Stomach (tissue), 4 donors: Measurements from ENCODE around the gene TCP11X2.
"Not testable (repeated sequence)": the region's sequence is repeated elsewhere in the genome, so short reads cannot be mapped to it uniquely, and the experiment has no call there.

Experiments
- CTCF ChIP-seq, 7 experiments: fragments of 450-650 bp in 4 of 7; fragments of 200-600 bp in 3 of 7; sonication (generic) in 3 of 7; IDR thresholded peaks; one replicate each; pipeline ENCODE4 v1.5.1; 2016 to 2019; ENCODE audit warnings: antibody characterized with exemption in 7 of 7, control low read depth in 2 of 7, mild to moderate bottlenecking in 1 of 7
- POLR2A ChIP-seq, 4 donors: fragments of 450-650 bp; IDR thresholded peaks; one replicate each; pipeline ENCODE4 v1.6.1; 2016; ENCODE audit warnings: antibody characterized with exemption in 4 of 4, control low read depth in 2 of 4, mild to moderate bottlenecking in 1 of 4, moderate library complexity in 1 of 4
- POLR2AphosphoS5 ChIP-seq, 3 donors: sonication (generic); formaldehyde crosslinking; IDR thresholded peaks; one replicate each; pipeline ENCODE4 v1.6.1; 2016; ENCODE audit warnings: antibody characterized with exemption in 3 of 3

- TF ChIP-seq CTCF, POLR2AphosphoS5, POLR2A (IDR thresholded peaks at IDR 0.05): not testable (repeated sequence)
Measured at GRCh38 chrX:102470215-102470614, 1.4 kb downstream of the TCP11X2 start.
